Osteoblast (primary cell): ENCODE data around the gene TIGD3. TPM values are rescaled to one million over a fixed set of nuclear protein-coding genes. Genes with fewer than 3 reads are reported as not detected.

Experiments used
- DNase-seq: peaks from one replicate; pipeline ENCODE4 v3.0.0; 2011; ENCODE audit warnings: low spot score, mixed read lengths; ENCODE audit not compliant: insufficient read length; ENCODE audit errors: missing footprints
- H2AFZ ChIP-seq: 2 replicates; pipeline ENCODE4 v1.6.0; 2011; ENCODE audit warnings: mild to moderate bottlenecking, low read length
- H3K27ac ChIP-seq: 2 replicates; pipeline ENCODE4 v1.5.1; 2011; ENCODE audit warnings: mild to moderate bottlenecking, low read depth, low read length, moderate library complexity
- H3K27me3 ChIP-seq: 2 replicates; pipeline ENCODE4 v1.6.0; 2012; ENCODE audit warnings: mild to moderate bottlenecking, control low read depth, inconsistent platforms, low read length, moderate library complexity; ENCODE audit not compliant: insufficient read depth
- H3K36me3 ChIP-seq: 2 replicates; pipeline ENCODE4 v1.5.1; 2011; ENCODE audit warnings: mild to moderate bottlenecking, low read length, control low read depth, moderate library complexity; ENCODE audit not compliant: insufficient read depth
- H3K4me1 ChIP-seq: 2 replicates; pipeline ENCODE4 v1.5.1; 2011; ENCODE audit warnings: mild to moderate bottlenecking, low read length, control low read depth, moderate library complexity; ENCODE audit not compliant: insufficient read depth
- H3K4me2 ChIP-seq: 2 replicates; pipeline ENCODE4 v1.6.0; 2011; ENCODE audit warnings: mild to moderate bottlenecking, low read length; ENCODE audit not compliant: insufficient read depth
- H3K4me3 ChIP-seq: fragments of 200-600 bp; sonication (generic); 3 replicates; pipeline ENCODE4 v1.5.1; 2012; ENCODE audit warnings: mild to moderate bottlenecking, low read length, inconsistent platforms; ENCODE audit not compliant: insufficient read depth
- H3K79me2 ChIP-seq: 2 replicates; pipeline ENCODE4 v1.6.0; 2012; ENCODE audit warnings: mild to moderate bottlenecking, low read length, control low read depth, inconsistent platforms; ENCODE audit not compliant: insufficient read depth
- H3K9me3 ChIP-seq: 2 replicates; pipeline ENCODE4 v1.5.1; 2011; ENCODE audit warnings: low read depth, low read length, control low read depth
- H4K20me1 ChIP-seq: 2 replicates; pipeline ENCODE4 v1.6.0; 2012; ENCODE audit warnings: mild to moderate bottlenecking, low read length, control low read depth; ENCODE audit not compliant: insufficient read depth
- CTCF ChIP-seq: IDR thresholded peaks from 2 replicates; pipeline ENCODE4 v1.5.1; 2011; ENCODE audit warnings: mild to moderate bottlenecking, low read depth, low read length, moderate library complexity; ENCODE audit errors: extremely low read depth
- total RNA-seq: library from RNA; depleted of rRNA; stranded (reverse); fragments of >200 nt; gene quantifications from 2 replicates; pipeline ENCODE4 v1.2.3, GENCODE V29; 2012

TIGD3 gene, protein sequence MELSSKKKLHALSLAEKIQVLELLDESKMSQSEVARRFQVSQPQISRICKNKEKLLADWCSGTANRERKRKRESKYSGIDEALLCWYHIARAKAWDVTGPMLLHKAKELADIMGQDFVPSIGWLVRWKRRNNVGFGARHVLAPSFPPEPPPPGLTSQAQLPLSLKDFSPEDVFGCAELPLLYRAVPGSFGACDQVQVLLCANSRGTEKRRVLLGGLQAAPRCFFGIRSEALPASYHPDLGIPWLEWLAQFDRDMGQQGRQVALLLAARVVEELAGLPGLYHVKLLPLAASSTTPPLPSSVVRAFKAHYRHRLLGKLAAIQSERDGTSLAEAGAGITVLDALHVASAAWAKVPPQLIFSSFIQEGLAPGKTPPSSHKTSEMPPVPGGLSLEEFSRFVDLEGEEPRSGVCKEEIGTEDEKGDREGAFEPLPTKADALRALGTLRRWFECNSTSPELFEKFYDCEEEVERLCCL
- total RNA-seq = not detected in 2 replicates

- no peaks in the 10 kb centered on the region for H3K79me2 ChIP-seq
- H4K20me1 ChIP-seq = peaks cover 20% of the 10 kb centered on the region
- peaks cover 17% of the 10 kb centered on the region for H3K4me1 ChIP-seq
- peak; percentile 100 for DNase-seq
- no peak for TF ChIP-seq CTCF
- H3K4me2 ChIP-seq = peak within 1 kb of the TSS; percentile 99
- peaks cover 37% of the 10 kb centered on the region for H3K36me3 ChIP-seq
- H3K27ac ChIP-seq = peak within 1 kb of the TSS; percentile 41
- no peaks in the 10 kb centered on the region for H3K9me3 ChIP-seq
- H3K4me3 ChIP-seq = peak within 1 kb of the TSS; percentile 79
- H2AFZ ChIP-seq = peak within 1 kb of the TSS; percentile 82
- peaks cover 30% of the 10 kb centered on the region for H3K27me3 ChIP-seq
Observed at GRCh38 chr11:65354265-65355012, at the start of gene TIGD3. Gene TIGD3 (plus strand): TSS chr11:65354751. CDS start chr11:65355809, 1,058 bp downstream.

DNA sequence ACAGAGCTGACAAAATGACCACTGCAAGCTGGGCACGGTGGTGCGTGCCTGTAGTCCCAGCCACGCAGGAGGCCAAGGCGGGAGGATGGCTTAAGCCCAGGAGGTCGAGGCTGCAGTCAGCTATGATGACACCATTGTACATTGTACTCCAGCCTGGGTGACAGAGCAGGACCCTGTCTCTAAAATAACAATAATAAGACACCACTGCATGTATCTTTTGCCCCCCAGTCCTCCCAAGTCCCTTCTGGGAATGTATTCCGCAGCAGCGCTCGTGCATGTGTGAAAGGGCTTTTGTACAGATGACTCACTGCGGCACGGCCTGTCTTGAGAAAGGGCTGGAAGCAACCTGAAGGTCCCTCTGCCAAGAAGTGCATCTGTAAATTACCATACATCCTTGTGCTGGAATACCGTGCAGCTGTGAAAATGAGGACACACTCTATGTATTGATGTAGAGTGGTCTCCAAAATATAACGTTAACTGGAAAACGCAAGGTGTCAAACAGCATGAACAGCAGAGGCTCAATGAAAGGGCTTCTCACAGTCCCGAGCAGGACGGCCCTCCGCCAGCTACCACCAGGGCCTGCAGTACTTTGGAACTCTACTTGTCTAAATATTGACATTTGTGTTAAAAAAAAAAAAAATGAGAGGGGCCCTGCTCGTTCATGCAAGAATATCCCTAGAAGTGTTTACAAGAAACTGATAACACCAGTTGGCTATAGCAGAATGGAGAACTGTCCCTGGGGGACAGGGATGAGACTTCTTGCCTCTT is 48.9 kb upstream of the TIGD3 start:
- H3K27ac ChIP-seq = no peak overlapping the region
- H3K9me3 ChIP-seq = no peaks in the 10 kb centered on the region
- H3K36me3 ChIP-seq = no peaks in the 10 kb centered on the region
- no peak for TF ChIP-seq CTCF
- H3K4me1 ChIP-seq = peaks cover 17% of the 10 kb centered on the region
- DNase-seq = peak; percentile 83
- no peaks in the 10 kb centered on the region for H4K20me1 ChIP-seq
- no peak overlapping the region for H3K4me2 ChIP-seq
- H2AFZ ChIP-seq = no peak overlapping the region
- H3K4me3 ChIP-seq = no peak overlapping the region
- H3K27me3 ChIP-seq = no peaks in the 10 kb centered on the region
- H3K79me2 ChIP-seq = no peaks in the 10 kb centered on the region

- H3K27ac ChIP-seq = no peak overlapping the region
- no peak for TF ChIP-seq CTCF
- H3K4me2 ChIP-seq = no peak overlapping the region
- H3K4me3 ChIP-seq = no peak overlapping the region
- DNase-seq = peak; percentile 73
- no peak overlapping the region for H2AFZ ChIP-seq
- H3K9me3 ChIP-seq = no peaks in the 10 kb centered on the region
- no peaks in the 10 kb centered on the region for H3K27me3 ChIP-seq
- H3K79me2 ChIP-seq = no peaks in the 10 kb centered on the region
- H3K4me1 ChIP-seq = peaks cover 27% of the 10 kb centered on the region
- H4K20me1 ChIP-seq = no peaks in the 10 kb centered on the region
- H3K36me3 ChIP-seq = no peaks in the 10 kb centered on the region
Observed at GRCh38 chr11:65307298-65308229, 47.0 kb upstream of the TIGD3 start.
